AG04449 (cell line): ENCODE measurements around the gene KIF20A.

ENCODE experiments used
- CTCF ChIA-PET: fragments of 350-600 bp; formaldehyde crosslinking; extraction: SDS; loops from one replicate; lab custom pipeline; 2021; ENCODE audit warnings: antibody characterized with exemption; lab: Yijun Ruan, JAX
- POLR2A ChIA-PET: fragments of 400-600, 350-600 bp; formaldehyde crosslinking; extraction: SDS; loops from one replicate; lab custom pipeline; 2020; ENCODE audit warnings: antibody characterized with exemption, inconsistent platforms; lab: Yijun Ruan, JAX
- DNase-seq: peaks from one replicate; pipeline ENCODE4 v3.0.0-alpha.2; 2010; ENCODE audit warnings: low read depth, low spot score
- H3K4me3 ChIP-seq: 2 replicates; pipeline ENCODE4 v1.5.1; 2011; ENCODE audit warnings: low read depth, mild to moderate bottlenecking, control low read depth, low read length
- CTCF ChIP-seq: IDR thresholded peaks from one replicate; pipeline ENCODE4 v1.5.1; 2011; ENCODE audit warnings: mild to moderate bottlenecking, moderate library complexity, low read length, control low read depth, inconsistent platforms; ENCODE audit not compliant: insufficient read depth; ENCODE audit errors: missing control alignments

KIF20A gene

GRCh38 chr5:138223532-138223931, 44.6 kb downstream of the KIF20A start:
- ChIA-PET POLR2A (interaction anchor here (1.8 kb wide), 1 partner anchor 114 kb away, joined by 6 read pairs; the partner anchor contains the start of gene FAM53C), CTCF (interaction anchor here (0.8 to 7.6 kb wide), 29 partner anchors 10 to 226 kb away, joined by 3 to 122 read pairs (median 6); partner anchors contain the start of genes CDC23 and GFRA3)
- no peak for TF ChIP-seq CTCF
- H3K4me3 ChIP-seq = no peak overlapping the region
- DNase-seq = no peak

- no peak for TF ChIP-seq CTCF
- ChIA-PET POLR2A (no interaction called here), CTCF (interaction anchor here (0.9 to 7.6 kb wide), 13 partner anchors 9 to 191 kb away, joined by 3 to 122 read pairs (median 12); partner anchors contain the start of genes CDC23 and KDM3B)
- no peak overlapping the region for H3K4me3 ChIP-seq
- DNase-seq = no peak
Observed at GRCh38 chr5:138224712-138225111, 45.8 kb downstream of the KIF20A start.

GRCh38 chr5:138226910-138227309, 48.0 kb downstream of the KIF20A start:
- ChIA-PET POLR2A (no interaction called here), CTCF (interaction anchor here (6.2 kb wide), 1 partner anchor 16 kb away, joined by 52 read pairs; no protein-coding TSS in a partner anchor)
- H3K4me3 ChIP-seq = no peak overlapping the region
- TF ChIP-seq CTCF = no peak
- DNase-seq = no peak

- TF ChIP-seq CTCF = no peak
- no peak for DNase-seq
- CTCF ChIA-PET = interaction anchor here (0.8 to 1.2 kb wide), 3 partner anchors 11 to 58 kb away, joined by 3 to 4 read pairs (median 3); no protein-coding TSS in a partner anchor
- POLR2A ChIA-PET = no interaction called here
- no peak overlapping the region for H3K4me3 ChIP-seq
Observed at GRCh38 chr5:138229387-138229786, 50.5 kb downstream of the KIF20A start.

- no peak overlapping the region for H3K4me3 ChIP-seq
- no peak for TF ChIP-seq CTCF
- DNase-seq = no peak
- ChIA-PET POLR2A (interaction anchor here (0.7 kb wide), 1 partner anchor 45 kb away, joined by 3 read pairs; the partner anchor contains the start of gene GFRA3), CTCF (interaction anchor here (0.8 to 1.0 kb wide), 5 partner anchors 11 to 275 kb away, joined by 3 to 4 read pairs (median 3); partner anchors contain the start of gene CDC23)
Observed at GRCh38 chr5:138230261-138230660, 51.3 kb downstream of the KIF20A start.

- POLR2A ChIA-PET = no interaction called here
- no peak for DNase-seq
- TF ChIP-seq CTCF = no peak
- CTCF ChIA-PET = interaction anchor here (0.8 to 5.6 kb wide), 4 partner anchors 7 to 52 kb away, joined by 3 to 40 read pairs (median 4); partner anchors contain the start of gene CDC23
- H3K4me3 ChIP-seq = no peak overlapping the region
Observed at GRCh38 chr5:138230981-138231589, 52.2 kb downstream of the KIF20A start.
